Prostate gland (tissue), 2 donors: ENCODE measurements around the gene ZNF503. TPM values are rescaled to one million over a fixed set of nuclear protein-coding genes. Genes with fewer than 3 reads are reported as not detected.

Experiments used
- DNase-seq: peaks from one replicate; pipeline ENCODE4 v3.0.0-alpha.2; 2019; ENCODE audit warnings: low spot score
- H3K27ac ChIP-seq, 2 donors: fragments of 200-600 bp; sonication (generic); 2 replicates each; pipeline ENCODE4 v1.5.1; 2017 to 2019
- H3K27me3 ChIP-seq: fragments of 200-600 bp; sonication (generic); replicated peaks from 2 replicates; pipeline ENCODE4 v1.5.1; 2019; ENCODE audit not compliant: insufficient read depth
- H3K36me3 ChIP-seq, 2 donors: fragments of 200-600 bp; sonication (generic); 1 replicate in 1 of 2; 2 replicates in 1 of 2; pipeline versions ENCODE4 v1.5.1 to v1.8.1; 2017 to 2019
- H3K4me1 ChIP-seq: fragments of 200-600 bp; sonication (generic); replicated peaks from 2 replicates; pipeline ENCODE4 v1.5.1; 2019
- H3K4me3 ChIP-seq, 2 donors: fragments of 200-600 bp; sonication (generic); 2 replicates each; pipeline ENCODE4 v1.5.1; 2017 to 2019
- H3K9me3 ChIP-seq: fragments of 200-600 bp; sonication (generic); 2 replicates; pipeline ENCODE4 v1.5.1; 2017
- CTCF ChIP-seq, 4 experiments: fragments of 200-600 bp in 2 of 4; fragments of 450-650 bp in 2 of 4; sonication (generic) in 2 of 4; IDR thresholded peaks; 1 replicate in 3 of 4; 2 replicates in 1 of 4; pipeline ENCODE4 v1.5.1; 2016 to 2019; ENCODE audit warnings: antibody characterized with exemption in 4 of 4, mild to moderate bottlenecking in 2 of 4, moderate library complexity in 2 of 4
- POLR2A ChIP-seq: fragments of 450-650 bp; IDR thresholded peaks from one replicate; pipeline ENCODE4 v1.6.1; 2016; ENCODE audit warnings: antibody characterized with exemption, mild to moderate bottlenecking
- POLR2AphosphoS5 ChIP-seq: sonication (generic); formaldehyde crosslinking; IDR thresholded peaks from one replicate; pipeline ENCODE4 v1.6.1; 2017; ENCODE audit warnings: antibody characterized with exemption
- WGBS: methylation state at CpG from one replicate; pipeline ENCODE4 v1.1.5; 2018; 5-methylcytosine and 5-hydroxymethylcytosine counted together
- intact Hi-C: fragments of 100-400 bp; cut with DNase I; formaldehyde crosslinking; loops from one replicate; pipeline ENCODE4 v1.14.2; 2022
- total RNA-seq, 2 donors: library from RNA; depleted of rRNA; stranded (reverse); fragments of >200 nt; gene quantifications; one replicate each; pipeline ENCODE4 v1.1.0, GENCODE V29; 2016

Gene ZNF503
- total RNA-seq, 2 donors from 2014 or later, result 23.9 to 33.7 TPM

- H3K9me3 ChIP-seq, result no peaks in the 10 kb centered on the region
- no peaks in the 10 kb centered on the region for H3K4me1 ChIP-seq
- no peak for TF ChIP-seq POLR2AphosphoS5
- WGBS, result 71% methylated on average over 6 of the region's 6 CpGs
- no peaks in the 10 kb centered on the region for H3K36me3 ChIP-seq
- DNase-seq, result no peak
- intact Hi-C loops, result no loop called here
- H3K4me3 ChIP-seq, result no peak overlapping the region
- no peaks in the 10 kb centered on the region for H3K27me3 ChIP-seq
- H3K27ac ChIP-seq, result no peak overlapping the region
Observed at GRCh38 chr10:75358835-75359421, 42.6 kb downstream of the ZNF503 start.

GRCh38 chr10:75358132-75358531, 43.4 kb downstream of the ZNF503 start:
- Histone ChIP-seq H3K27me3 (no peaks in the 10 kb centered on the region), H3K4me1 (no peaks in the 10 kb centered on the region), H3K9me3 (no peaks in the 10 kb centered on the region), H3K36me3 (no peaks in the 10 kb centered on the region), H3K4me3 (no peak overlapping the region), H3K27ac (no peak overlapping the region)
- TF ChIP-seq CTCF (IDR thresholded peaks at IDR 0.05), result no peak
- no peak for TF ChIP-seq POLR2AphosphoS5
- no peak for TF ChIP-seq POLR2A
- WGBS, result 44% methylated on average over 5 of the region's 5 CpGs
- intact Hi-C loops, result no loop called here
- DNase-seq, result no peak

GRCh38 chr10:75357500-75357899, 44.1 kb downstream of the ZNF503 start:
- Histone ChIP-seq H3K4me1 (no peaks in the 10 kb centered on the region), H3K27ac (no peak overlapping the region), H3K4me3 (no peak overlapping the region), H3K9me3 (no peaks in the 10 kb centered on the region), H3K36me3 (no peaks in the 10 kb centered on the region), H3K27me3 (no peaks in the 10 kb centered on the region)
- intact Hi-C loops, result no loop called here
- no peak for DNase-seq
- TF ChIP-seq POLR2AphosphoS5 (no peak), CTCF (IDR thresholded peaks at IDR 0.05) (no peak), POLR2A (no peak)
- WGBS, result 93% methylated on average over 4 of the region's 4 CpGs

- Histone ChIP-seq H3K36me3 (no peaks in the 10 kb centered on the region), H3K4me3 (no peak overlapping the region), H3K9me3 (no peaks in the 10 kb centered on the region), H3K27ac (no peak overlapping the region), H3K4me1 (no peaks in the 10 kb centered on the region), H3K27me3 (no peaks in the 10 kb centered on the region)
- WGBS, result 89% methylated on average over 6 of the region's 6 CpGs
- TF ChIP-seq CTCF (IDR thresholded peaks at IDR 0.05), result no peak
- no peak for TF ChIP-seq POLR2AphosphoS5
- no peak for TF ChIP-seq POLR2A
- intact Hi-C loops, result no loop called here
- no peak for DNase-seq
Observed at GRCh38 chr10:75356484-75356883, 45.1 kb downstream of the ZNF503 start.

GRCh38 chr10:75355706-75356105, 45.9 kb downstream of the ZNF503 start:
- Histone ChIP-seq H3K4me3 (no peak overlapping the region), H3K27me3 (no peaks in the 10 kb centered on the region), H3K27ac (no peak overlapping the region), H3K4me1 (no peaks in the 10 kb centered on the region), H3K36me3 (no peaks in the 10 kb centered on the region), H3K9me3 (no peaks in the 10 kb centered on the region)
- TF ChIP-seq POLR2A, result no peak
- intact Hi-C loops, result no loop called here
- DNase-seq, result no peak
- WGBS, result 78% methylated on average over 1 of the region's 1 CpG

- no peaks in the 10 kb centered on the region for H3K27me3 ChIP-seq
- intact Hi-C loops, result no loop called here
- no peak for DNase-seq
- no peaks in the 10 kb centered on the region for H3K36me3 ChIP-seq
- 65% methylated on average over 7 of the region's 7 CpGs for WGBS
- no peak overlapping the region for H3K4me3 ChIP-seq
- TF ChIP-seq POLR2A (no peak), CTCF (IDR thresholded peaks at IDR 0.05) (no peak), POLR2AphosphoS5 (no peak)
- H3K27ac ChIP-seq, result no peak overlapping the region
- no peaks in the 10 kb centered on the region for H3K4me1 ChIP-seq
- no peaks in the 10 kb centered on the region for H3K9me3 ChIP-seq
Observed at GRCh38 chr10:75353183-75353582, 48.4 kb downstream of the ZNF503 start.
